ENCODE measurements around the gene ANK2.
"Not testable (repeated sequence)": the region's sequence is repeated elsewhere in the genome, so short reads cannot be mapped to it uniquely, and the experiment has no call there.

- TF ChIP-seq, protein P1, sequence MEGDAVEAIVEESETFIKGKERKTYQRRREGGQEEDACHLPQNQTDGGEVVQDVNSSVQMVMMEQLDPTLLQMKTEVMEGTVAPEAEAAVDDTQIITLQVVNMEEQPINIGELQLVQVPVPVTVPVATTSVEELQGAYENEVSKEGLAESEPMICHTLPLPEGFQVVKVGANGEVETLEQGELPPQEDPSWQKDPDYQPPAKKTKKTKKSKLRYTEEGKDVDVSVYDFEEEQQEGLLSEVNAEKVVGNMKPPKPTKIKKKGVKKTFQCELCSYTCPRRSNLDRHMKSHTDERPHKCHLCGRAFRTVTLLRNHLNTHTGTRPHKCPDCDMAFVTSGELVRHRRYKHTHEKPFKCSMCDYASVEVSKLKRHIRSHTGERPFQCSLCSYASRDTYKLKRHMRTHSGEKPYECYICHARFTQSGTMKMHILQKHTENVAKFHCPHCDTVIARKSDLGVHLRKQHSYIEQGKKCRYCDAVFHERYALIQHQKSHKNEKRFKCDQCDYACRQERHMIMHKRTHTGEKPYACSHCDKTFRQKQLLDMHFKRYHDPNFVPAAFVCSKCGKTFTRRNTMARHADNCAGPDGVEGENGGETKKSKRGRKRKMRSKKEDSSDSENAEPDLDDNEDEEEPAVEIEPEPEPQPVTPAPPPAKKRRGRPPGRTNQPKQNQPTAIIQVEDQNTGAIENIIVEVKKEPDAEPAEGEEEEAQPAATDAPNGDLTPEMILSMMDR (conservative IDR thresholded peaks at IDR 0.05; ENCODE audit: low read depth in 2 of 2), result not testable (repeated sequence)
- TF ChIP-seq POLR2AphosphoS5 (IDR thresholded peaks at IDR 0.05; ENCODE audit: low read depth); EZH2phosphoT487 (IDR thresholded peaks at IDR 0.05; ENCODE audit: unreplicated experiment); REST (IDR thresholded peaks at IDR 0.05; ENCODE audit: unreplicated experiment): not testable (repeated sequence)
These were observed 19.3 kb downstream of the ANK2 start for GRCh38 chr4:113068771-113069170.
